ENCODE data around the gene DNAJA4.

The DNAJA4 gene

DNA sequence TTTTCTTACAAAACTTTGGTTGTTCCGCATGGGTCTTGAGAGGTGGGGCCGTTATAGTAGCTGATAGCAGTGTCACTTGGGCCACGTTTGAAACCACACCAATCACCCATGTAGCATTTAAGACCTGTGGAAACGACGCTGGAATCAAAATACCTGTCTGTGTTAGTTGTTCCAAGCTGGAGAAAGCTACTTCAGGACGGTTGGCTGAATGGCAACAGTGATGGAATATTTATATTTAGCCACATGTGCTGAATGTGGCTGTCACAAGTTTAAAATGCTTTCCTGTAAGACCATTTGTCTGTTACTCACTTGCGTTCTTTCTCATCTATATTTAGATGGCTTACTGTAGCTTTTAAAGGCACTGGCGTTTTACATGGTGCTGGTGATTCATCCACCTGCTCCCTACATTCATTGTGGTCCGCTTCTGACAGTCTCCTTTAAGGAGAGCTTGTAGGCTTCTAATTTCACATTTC, 1.4 kb downstream of the DNAJA4 start:
- no peaks in the 10 kb centered on the region for H3K9me3 ChIP-seq (replicated peaks in 1 of 2; ENCODE audit: control insufficient read depth in 2 of 2, insufficient read depth in 1 of 2, low read depth in 1 of 2, low read length in 2 of 2)
- H3K27me3 ChIP-seq (ENCODE audit: control insufficient read depth in 3 of 3, insufficient read depth in 3 of 3, low read depth in 1 of 3, low read length in 3 of 3), result peaks cover 0 to 19% (median 7%) of the 10 kb centered on the region in 3 experiments
- H2AFZ ChIP-seq (ENCODE audit: low read length), result no peak overlapping the region
- no CpG with 5 or more reads among the region's 9 CpGs for WGBS, 2 donors (ENCODE audit: extremely low coverage in 2 of 2, insufficient read length in 2 of 2, insufficient replicate concordance in 1 of 2)
- no peak overlapping the region for H3K14ac ChIP-seq (ENCODE audit: low read length)
- H3K36me3 ChIP-seq (replicated peaks in 1 of 2; ENCODE audit: control insufficient read depth in 2 of 2, insufficient read depth in 2 of 2, low read length in 2 of 2), result no peaks in the 10 kb centered on the region
- no peak overlapping the region for H3K18ac ChIP-seq (ENCODE audit: low read length)
- no peak overlapping the region for H2AK5ac ChIP-seq (ENCODE audit: low read depth, low read length)
- no peak overlapping the region for H4K91ac ChIP-seq (ENCODE audit: low read depth, low read length, poor library complexity)
- no peak overlapping the region for H3K4me3 ChIP-seq (ENCODE audit: low read length in 2 of 2)
- H3K4ac ChIP-seq (ENCODE audit: low read length), result no peak overlapping the region
- no peak for DNase-seq (ENCODE audit: low spot score)
- H3K79me1 ChIP-seq (ENCODE audit: low read depth, low read length), result no peaks in the 10 kb centered on the region
- H3K27ac ChIP-seq (replicated peaks; ENCODE audit: low read length), result no peak overlapping the region
- no peak overlapping the region for H2BK12ac ChIP-seq (ENCODE audit: low read length)
- no peak overlapping the region for H4K8ac ChIP-seq (ENCODE audit: low read depth, low read length)
- no peaks in the 10 kb centered on the region for H3K4me1 ChIP-seq (ENCODE audit: control insufficient read depth in 2 of 2, insufficient read depth in 1 of 2, low read depth in 1 of 2, low read length in 2 of 2)
- H3K4me2 ChIP-seq (ENCODE audit: insufficient read depth, low read length, poor library complexity, severe bottlenecking), result no peak overlapping the region
- no peak overlapping the region for H3K23ac ChIP-seq (ENCODE audit: low read depth, low read length, poor library complexity)
- no peak overlapping the region for H2BK15ac ChIP-seq (ENCODE audit: low read length)
- H2BK5ac ChIP-seq (ENCODE audit: low read length), result no peak overlapping the region
- no peak overlapping the region for H2BK120ac ChIP-seq (ENCODE audit: low read depth, low read length)
- no peak overlapping the region for H3K9ac ChIP-seq (ENCODE audit: low read depth, low read length, poor library complexity)

- Histone ChIP-seq H3K79me1 (ENCODE audit: low read depth, low read length) (no peaks in the 10 kb centered on the region), H2AFZ (ENCODE audit: low read length) (no peak overlapping the region), H3K9me3 (replicated peaks in 1 of 2; ENCODE audit: control insufficient read depth in 2 of 2, insufficient read depth in 1 of 2, low read depth in 1 of 2, low read length in 2 of 2) (no peaks in the 10 kb centered on the region), H4K8ac (ENCODE audit: low read depth, low read length) (no peak overlapping the region), H2BK12ac (ENCODE audit: low read length) (no peak overlapping the region), H3K4me2 (ENCODE audit: insufficient read depth, low read length, poor library complexity, severe bottlenecking) (no peak overlapping the region), H3K27ac (replicated peaks; ENCODE audit: low read length) (no peak overlapping the region), H4K91ac (ENCODE audit: low read depth, low read length, poor library complexity) (no peak overlapping the region), H3K18ac (ENCODE audit: low read length) (no peak overlapping the region), H2AK5ac (ENCODE audit: low read depth, low read length) (no peak overlapping the region), H3K4me3 (ENCODE audit: low read length in 2 of 2) (no peak overlapping the region), H3K27me3 (ENCODE audit: control insufficient read depth in 3 of 3, insufficient read depth in 3 of 3, low read depth in 1 of 3, low read length in 3 of 3) (peaks cover 0 to 19% (median 7%) of the 10 kb centered on the region in 3 experiments), H2BK120ac (ENCODE audit: low read depth, low read length) (no peak overlapping the region), H3K23ac (ENCODE audit: low read depth, low read length, poor library complexity) (no peak overlapping the region), H3K14ac (ENCODE audit: low read length) (no peak overlapping the region), H2BK5ac (ENCODE audit: low read length) (no peak overlapping the region), H3K4me1 (ENCODE audit: control insufficient read depth in 2 of 2, insufficient read depth in 1 of 2, low read depth in 1 of 2, low read length in 2 of 2) (no peaks in the 10 kb centered on the region), H3K9ac (ENCODE audit: low read depth, low read length, poor library complexity) (no peak overlapping the region), H2BK15ac (ENCODE audit: low read length) (no peak overlapping the region), H3K36me3 (replicated peaks in 1 of 2; ENCODE audit: control insufficient read depth in 2 of 2, insufficient read depth in 2 of 2, low read length in 2 of 2) (no peaks in the 10 kb centered on the region), H3K4ac (ENCODE audit: low read length) (no peak overlapping the region)
- DNase-seq (ENCODE audit: low spot score), result no peak
Observed at GRCh38 chr15:78266229-78266628, 1.9 kb downstream of the DNAJA4 start.

GRCh38 chr15:78266806-78267205, 2.4 kb downstream of the DNAJA4 start:
- Histone ChIP-seq H2BK15ac (ENCODE audit: low read length) (no peak overlapping the region), H3K79me1 (ENCODE audit: low read depth, low read length) (no peaks in the 10 kb centered on the region), H2AK5ac (ENCODE audit: low read depth, low read length) (no peak overlapping the region), H3K9ac (ENCODE audit: low read depth, low read length, poor library complexity) (no peak overlapping the region), H2BK120ac (ENCODE audit: low read depth, low read length) (no peak overlapping the region), H3K4me2 (ENCODE audit: insufficient read depth, low read length, poor library complexity, severe bottlenecking) (no peak overlapping the region), H2BK12ac (ENCODE audit: low read length) (no peak overlapping the region), H2AFZ (ENCODE audit: low read length) (no peak overlapping the region), H3K4ac (ENCODE audit: low read length) (no peak overlapping the region), H2BK5ac (ENCODE audit: low read length) (no peak overlapping the region), H3K4me1 (ENCODE audit: control insufficient read depth in 2 of 2, insufficient read depth in 1 of 2, low read depth in 1 of 2, low read length in 2 of 2) (no peaks in the 10 kb centered on the region), H3K9me3 (replicated peaks in 1 of 2; ENCODE audit: control insufficient read depth in 2 of 2, insufficient read depth in 1 of 2, low read depth in 1 of 2, low read length in 2 of 2) (no peaks in the 10 kb centered on the region), H3K18ac (ENCODE audit: low read length) (no peak overlapping the region), H3K27me3 (ENCODE audit: control insufficient read depth in 3 of 3, insufficient read depth in 3 of 3, low read depth in 1 of 3, low read length in 3 of 3) (peaks cover 0 to 19% (median 7%) of the 10 kb centered on the region in 3 experiments), H3K14ac (ENCODE audit: low read length) (no peak overlapping the region), H4K91ac (ENCODE audit: low read depth, low read length, poor library complexity) (no peak overlapping the region), H3K23ac (ENCODE audit: low read depth, low read length, poor library complexity) (no peak overlapping the region), H3K36me3 (replicated peaks in 1 of 2; ENCODE audit: control insufficient read depth in 2 of 2, insufficient read depth in 2 of 2, low read length in 2 of 2) (no peaks in the 10 kb centered on the region), H3K4me3 (ENCODE audit: low read length in 2 of 2) (no peak overlapping the region), H3K27ac (replicated peaks; ENCODE audit: low read length) (no peak overlapping the region), H4K8ac (ENCODE audit: low read depth, low read length) (no peak overlapping the region)
- WGBS, 2 donors (ENCODE audit: extremely low coverage in 2 of 2, insufficient read length in 2 of 2, insufficient replicate concordance in 1 of 2), result no CpG with 5 or more reads among the region's 2 CpGs
- no peak for DNase-seq (ENCODE audit: low spot score)

DNA sequence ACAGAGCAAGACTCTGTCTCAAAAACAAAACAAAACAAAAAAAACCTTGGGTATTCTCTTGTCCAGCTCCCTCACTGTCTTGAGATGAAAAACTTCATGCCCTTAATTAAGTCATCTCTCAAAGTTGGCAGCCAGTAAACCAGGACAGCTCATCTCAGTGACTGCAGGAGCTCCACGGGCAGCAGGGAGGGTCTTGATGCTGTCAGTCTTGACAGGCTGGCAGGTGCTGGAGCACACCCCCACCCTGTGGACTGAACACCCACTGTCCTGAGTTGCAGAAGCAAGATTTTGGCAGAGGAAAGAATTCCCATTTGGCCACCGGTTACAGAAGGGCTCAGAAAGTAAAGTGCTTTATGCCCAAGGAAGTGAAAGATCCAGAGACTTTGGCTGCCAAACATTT, 8.0 kb downstream of the DNAJA4 start:
- Histone ChIP-seq H3K23ac (ENCODE audit: low read depth, low read length, poor library complexity) (no peak overlapping the region), H2AFZ (ENCODE audit: low read length) (no peak overlapping the region), H2BK12ac (ENCODE audit: low read length) (no peak overlapping the region), H3K36me3 (replicated peaks in 1 of 2; ENCODE audit: control insufficient read depth in 2 of 2, insufficient read depth in 2 of 2, low read length in 2 of 2) (no peaks in the 10 kb centered on the region), H2BK15ac (ENCODE audit: low read length) (no peak overlapping the region), H3K9ac (ENCODE audit: low read depth, low read length, poor library complexity) (no peak overlapping the region), H4K91ac (ENCODE audit: low read depth, low read length, poor library complexity) (no peak overlapping the region), H3K14ac (ENCODE audit: low read length) (no peak overlapping the region), H3K4me3 (ENCODE audit: low read length in 2 of 2) (no peak overlapping the region), H3K4me2 (ENCODE audit: insufficient read depth, low read length, poor library complexity, severe bottlenecking) (no peak overlapping the region), H2BK120ac (ENCODE audit: low read depth, low read length) (no peak overlapping the region), H3K27ac (replicated peaks; ENCODE audit: low read length) (no peak overlapping the region), H3K4ac (ENCODE audit: low read length) (no peak overlapping the region), H4K8ac (ENCODE audit: low read depth, low read length) (no peak overlapping the region), H2AK5ac (ENCODE audit: low read depth, low read length) (no peak overlapping the region), H3K9me3 (replicated peaks in 1 of 2; ENCODE audit: control insufficient read depth in 2 of 2, insufficient read depth in 1 of 2, low read depth in 1 of 2, low read length in 2 of 2) (no peaks in the 10 kb centered on the region), H3K4me1 (ENCODE audit: control insufficient read depth in 2 of 2, insufficient read depth in 1 of 2, low read depth in 1 of 2, low read length in 2 of 2) (no peaks in the 10 kb centered on the region), H3K18ac (ENCODE audit: low read length) (no peak overlapping the region), H3K27me3 (ENCODE audit: control insufficient read depth in 3 of 3, insufficient read depth in 3 of 3, low read depth in 1 of 3, low read length in 3 of 3) (peaks cover 0 to 7% (median 0%) of the 10 kb centered on the region in 3 experiments), H2BK5ac (ENCODE audit: low read length) (no peak overlapping the region), H3K79me1 (ENCODE audit: low read depth, low read length) (no peaks in the 10 kb centered on the region)
- DNase-seq (ENCODE audit: low spot score), result no peak
- no CpG with 5 or more reads among the region's 2 CpGs for WGBS, 2 donors (ENCODE audit: extremely low coverage in 2 of 2, insufficient read length in 2 of 2, insufficient replicate concordance in 1 of 2)

All from neuronal stem cell (in vitro differentiated cells).